Measurements from ENCODE around the gene KATNAL1.
A peak's percentile ranks its signal among the peaks of the same experiment; 100 is the strongest.

Gene KATNAL1

GRCh38 chr13:30212256-30212655 is 95.1 kb downstream of the KATNAL1 start:
- no peak for DNase-seq (ENCODE audit: low spot score)
- TF ChIP-seq CTCF (IDR thresholded peaks at IDR 0.05; ENCODE audit: borderline replicate concordance, control extremely low read depth, extremely low read depth, insufficient read depth, missing control alignments) = no peak
- in situ Hi-C loops (cut with MboI; ENCODE audit: low sequenced_read_pairs, unreplicated experiment) = no loop called here

GRCh38 chr13:30211745-30212144 is 95.6 kb downstream of the KATNAL1 start:
- in situ Hi-C loops (cut with MboI; ENCODE audit: low sequenced_read_pairs, unreplicated experiment) = no loop called here
- no peak for TF ChIP-seq CTCF (IDR thresholded peaks at IDR 0.05; ENCODE audit: borderline replicate concordance, control extremely low read depth, extremely low read depth, insufficient read depth, missing control alignments)
- DNase-seq (ENCODE audit: low spot score) = no peak

GRCh38 chr13:30204564-30204963 is 102.8 kb downstream of the KATNAL1 start:
- DNase-seq (ENCODE audit: low spot score) = peak; percentile 60
- TF ChIP-seq CTCF (IDR thresholded peaks at IDR 0.05; ENCODE audit: borderline replicate concordance, control extremely low read depth, extremely low read depth, insufficient read depth, missing control alignments) = no peak
- in situ Hi-C loops (cut with MboI; ENCODE audit: low sequenced_read_pairs, unreplicated experiment) = no loop called here

- DNase-seq (ENCODE audit: low spot score) = no peak
- in situ Hi-C loops (cut with MboI; ENCODE audit: low sequenced_read_pairs, unreplicated experiment) = no loop called here
- no peak for TF ChIP-seq CTCF (IDR thresholded peaks at IDR 0.05; ENCODE audit: borderline replicate concordance, control extremely low read depth, extremely low read depth, insufficient read depth, missing control alignments)
Observed at GRCh38 chr13:30196025-30196424, 111.3 kb downstream of the KATNAL1 start.

- no peak for TF ChIP-seq CTCF (IDR thresholded peaks at IDR 0.05; ENCODE audit: borderline replicate concordance, control extremely low read depth, extremely low read depth, insufficient read depth, missing control alignments)
- DNase-seq (ENCODE audit: low spot score) = no peak
- in situ Hi-C loops (cut with MboI; ENCODE audit: low sequenced_read_pairs, unreplicated experiment) = no loop called here
Observed at GRCh38 chr13:30194906-30195305, 112.4 kb downstream of the KATNAL1 start.

- in situ Hi-C loops (cut with MboI; ENCODE audit: low sequenced_read_pairs, unreplicated experiment) = no loop called here
- DNase-seq (ENCODE audit: low spot score) = peak; percentile 36
Observed at GRCh38 chr13:30193279-30194234, 113.8 kb downstream of the KATNAL1 start.

More at GRCh38 chr13:30193279-30194234, 113.8 kb downstream of the KATNAL1 start:
- TF ChIP-seq CTCF (IDR thresholded peaks at IDR 0.05; ENCODE audit: borderline replicate concordance, control extremely low read depth, extremely low read depth, insufficient read depth, missing control alignments) = no peak

All from GM13976 (cell line).